ENCODE results near the gene TRAPPC12. TPM values are rescaled to one million over a fixed set of nuclear protein-coding genes. Genes with fewer than 3 reads are reported as not detected.

Gene TRAPPC12
- total RNA-seq, 1 experiment from 2014 or later = 86.0 TPM

- Histone ChIP-seq H3K18ac (ENCODE audit: insufficient read length, low read depth, low read length) (no peak overlapping the region), H3K4me1 (ENCODE audit: insufficient read depth, low read length) (no peaks in the 10 kb centered on the region), H3K23ac (ENCODE audit: insufficient read length, low read depth, low read length) (no peak overlapping the region), H2BK120ac (ENCODE audit: low read depth, low read length, poor library complexity, severe bottlenecking) (no peak overlapping the region), H3K9me3 (ENCODE audit: control insufficient read depth, low read depth, low read length) (no peaks in the 10 kb centered on the region), H4K91ac (ENCODE audit: insufficient read length, low read depth, low read length) (no peak overlapping the region), H2BK15ac (ENCODE audit: low read depth, low read length) (no peak overlapping the region), H3K23me2 (ENCODE audit: insufficient read length, low read depth, low read length, poor library complexity, severe bottlenecking) (no peaks in the 10 kb centered on the region), H3K79me2 (ENCODE audit: insufficient read depth, low read length) (no peaks in the 10 kb centered on the region), H2BK12ac (ENCODE audit: insufficient read length, low read depth, low read length) (no peak overlapping the region), H3K79me1 (ENCODE audit: insufficient read depth, low read depth, low read length, poor library complexity, severe bottlenecking) (no peaks in the 10 kb centered on the region), H3K27me3 (ENCODE audit: insufficient read depth, low read length) (no peaks in the 10 kb centered on the region), H2BK5ac (ENCODE audit: insufficient read length, low read length) (no peak overlapping the region), H2BK20ac (ENCODE audit: low read depth, low read length, poor library complexity, severe bottlenecking) (no peak overlapping the region), H3K4me2 (ENCODE audit: insufficient read depth, insufficient read length, low read length) (no peak overlapping the region), H2AK5ac (ENCODE audit: insufficient read length, low read length) (no peak overlapping the region), H3K14ac (ENCODE audit: insufficient read depth, low read length) (no peak overlapping the region), H3K27ac (ENCODE audit: insufficient read length, low read depth, low read length) (no peak overlapping the region), H4K5ac (ENCODE audit: insufficient read length, low read depth, low read length) (no peak overlapping the region), H3T11ph (ENCODE audit: low read length) (no peak overlapping the region), H4K8ac (replicated peaks; ENCODE audit: insufficient read length, low read depth, low read length) (no peak overlapping the region), H2AFZ (ENCODE audit: low read length) (no peak overlapping the region), H4K20me1 (ENCODE audit: control insufficient read depth, insufficient read depth, insufficient read length) (no peaks in the 10 kb centered on the region), H3K56ac (ENCODE audit: insufficient read length, low read depth, low read length) (no peak overlapping the region), H3K4ac (ENCODE audit: low read depth, low read length) (no peak overlapping the region), H3K9ac (ENCODE audit: extremely low read depth, insufficient read length, low read length) (no peak overlapping the region)
- Mint-ChIP-seq H3K4me1 (no peaks in the 10 kb centered on the region), H3K9me3 (no peaks in the 10 kb centered on the region), H3K27me3 (ENCODE audit: low read depth) (no peaks in the 10 kb centered on the region; the same call in 1 of the 2 replicates), H3K36me3 (ENCODE audit: insufficient read depth in 1 of 3, low read depth in 3 of 3) (peaks cover 9 to 30% (median 14%) of the 10 kb centered on the region in 3 experiments), H3K4me3 (no peak overlapping the region), H3K27ac (no peak overlapping the region)
- no peak for TF ChIP-seq CTCF (conservative IDR thresholded peaks at IDR 0.05)
- no CpG with 5 or more reads among the region's 5 CpGs for WGBS (ENCODE audit: extremely low coverage, insufficient read length, low lambda C conversion rate)
- DNase-seq = no peak
Measured at GRCh38 chr2:3504741-3505140, 125.2 kb downstream of the TRAPPC12 start.

All from H9 (cell line).